T-cell (primary cell): ENCODE results near the gene MAML1. TPM values are rescaled to one million over a fixed set of nuclear protein-coding genes. Genes with fewer than 3 reads are reported as not detected.

ENCODE experiments used
- ATAC-seq, 4 experiments: fragments of 200-7000 bp in 3 of 4; fragments of 150-1000 bp in 1 of 4; cut with Tn5 transposase; replicated peaks in 1 of 4; 1 replicate in 3 of 4; 2 replicates in 1 of 4; pipeline ENCODE4 v1.10.0; 2021; ENCODE audit warnings: moderate library complexity in 3 of 4, mild to moderate bottlenecking in 2 of 4, moderate number of reproducible peaks in 1 of 4
- CTCF ChIA-PET, 2 donors: fragments of 300-600 bp; sonication (Branson Sonifier 250); formaldehyde crosslinking; loops; one replicate each; lab custom pipeline; 2022; ENCODE audit warnings: antibody characterized with exemption in 2 of 2; lab: Charles Lee
- POLR2A ChIA-PET, 2 donors: fragments of 300-600 bp; sonication (Branson Sonifier 250); formaldehyde crosslinking; loops; one replicate each; lab custom pipeline; 2022; ENCODE audit warnings: antibody characterized with exemption in 2 of 2; lab: Charles Lee
- DNase-seq, 35 experiments: peaks; one replicate each; pipeline versions ENCODE4 v3.0.0 to v3.0.0-alpha.2; 2013 to 2023
- H3K27ac ChIP-seq: one replicate; pipeline ENCODE4 v1.5.1; 2013; ENCODE audit warnings: low read length
- H3K27me3 ChIP-seq, 2 experiments: replicated peaks in 1 of 2; 1 replicate in 1 of 2; 2 replicates in 1 of 2; pipeline versions ENCODE4 v1.6.1 to v1.7.0; 2013; ENCODE audit warnings: low read length in 1 of 2, mixed read lengths in 1 of 2; ENCODE audit not compliant: control insufficient read depth in 2 of 2, insufficient read depth in 2 of 2; ENCODE audit errors: extremely low read depth in 1 of 2
- H3K36me3 ChIP-seq, 2 donors: 1 replicate in 1 of 2; 2 replicates in 1 of 2; pipeline versions ENCODE4 v1.6.1 to v1.7.0; 2013; ENCODE audit warnings: low read length in 1 of 2; ENCODE audit not compliant: control insufficient read depth in 2 of 2, insufficient read depth in 1 of 2; ENCODE audit errors: extremely low read depth in 1 of 2
- H3K4me1 ChIP-seq, 2 experiments: 1 replicate in 1 of 2; 2 replicates in 1 of 2; pipeline versions ENCODE4 v1.6.1 to v1.7.0; 2013; ENCODE audit warnings: low read length in 2 of 2, mixed read lengths in 1 of 2; ENCODE audit not compliant: insufficient read depth in 2 of 2, control insufficient read depth in 1 of 2; ENCODE audit errors: extremely low read depth in 1 of 2
- H3K4me3 ChIP-seq, 2 donors: 1 replicate in 1 of 2; 2 replicates in 1 of 2; pipeline versions ENCODE4 v1.5.1 to v1.7.0; 2013; ENCODE audit warnings: mild to moderate bottlenecking in 2 of 2, low read length in 1 of 2, moderate library complexity in 1 of 2; ENCODE audit not compliant: control insufficient read depth in 1 of 2; ENCODE audit errors: extremely low read depth in 1 of 2
- H3K9me3 ChIP-seq: 2 replicates; pipeline ENCODE4 v1.7.0; 2013
- H3K27ac Mint-ChIP-seq, 2 donors: one replicate each; pipeline ENCODE4 v1.8.0; 2020 to 2021; ENCODE audit warnings: mild to moderate bottlenecking in 2 of 2, mixed read lengths in 2 of 2
- H3K27me3 Mint-ChIP-seq, 2 donors: one replicate each; pipeline ENCODE4 v1.8.0; 2021 to 2022; ENCODE audit warnings: mixed read lengths in 2 of 2
- H3K36me3 Mint-ChIP-seq: one replicate; pipeline ENCODE4 v1.8.0; 2021; ENCODE audit warnings: mixed read lengths
- H3K4me1 Mint-ChIP-seq, 3 donors: one replicate each; pipeline ENCODE4 v1.8.0; 2020 to 2022; ENCODE audit warnings: mixed read lengths in 3 of 3, mild to moderate bottlenecking in 1 of 3
- H3K4me3 Mint-ChIP-seq, 3 donors: one replicate each; pipeline ENCODE4 v1.8.0; 2020 to 2022; ENCODE audit warnings: mild to moderate bottlenecking in 3 of 3, mixed read lengths in 3 of 3, moderate library complexity in 3 of 3
- H3K9me3 Mint-ChIP-seq, 3 donors: one replicate each; pipeline ENCODE4 v1.8.0; 2020 to 2022; ENCODE audit warnings: mixed read lengths in 3 of 3
- WGBS: methylation state at CpG from one replicate; pipeline ENCODE4 v1.1.5; 2013; ENCODE audit warnings: missing lambda C conversion rate; ENCODE audit not compliant: insufficient coverage; 5-methylcytosine and 5-hydroxymethylcytosine counted together
- total RNA-seq, 35 experiments: library from RNA in 6 of 35; stranded (reverse) in 6 of 35; fragments of 120-200 nt in 1 of 35; gene quantifications; one replicate each; pipeline versions ENCODE4 v1.2.1 to v1.2.4 and lab custom pipeline; 2013 to 2026

Gene MAML1
- total RNA-seq, 5 donors from 2014 or later (not counting 1 experiment from before 2014, with no cell fraction given), result 31.3 to 56.4 (median 50.6) TPM

GRCh38 chr5:179814090-179814489 is 81.5 kb downstream of the MAML1 start:
- Histone ChIP-seq H3K4me1 (peaks cover 0 to 25% of the 10 kb centered on the region in 2 experiments), H3K27ac (no peak overlapping the region), H3K9me3 (no peaks in the 10 kb centered on the region), H3K36me3 (peaks cover 0 to 10% of the 10 kb centered on the region in 2 donors), H3K27me3 (peaks cover 0 to 21% of the 10 kb centered on the region in 2 experiments), H3K4me3 (no peak overlapping the region)
- Mint-ChIP-seq H3K36me3 (peaks cover 9% of the 10 kb centered on the region), H3K9me3 (no peaks in the 10 kb centered on the region), H3K27me3 (no peaks in the 10 kb centered on the region), H3K27ac (no peak overlapping the region), H3K4me3 (no peak overlapping the region), H3K4me1 (peaks cover 10 to 20% (median 17%) of the 10 kb centered on the region in 3 donors)
- no CpG with 5 or more reads among the region's 3 CpGs for WGBS
- no peak for DNase-seq
- no peak for ATAC-seq
- ChIA-PET CTCF (interaction anchor here in 1 of 2 donors (0.5 to 1.3 kb wide), 2 partner anchors 18 to 51 kb away, joined by 3 read pairs; no protein-coding TSS in a partner anchor), POLR2A (no interaction called here)

- no peak overlapping the region for H3K4me3 ChIP-seq
- ATAC-seq (no peak), DNase-seq (no peak)
- Mint-ChIP-seq H3K27ac (peak overlapping the region in 1 of 2 donors; percentile 25), H3K4me1 (peaks cover 20 to 29% (median 24%) of the 10 kb centered on the region in 3 donors), H3K27me3 (no peaks in the 10 kb centered on the region), H3K9me3 (no peaks in the 10 kb centered on the region), H3K4me3 (peak overlapping the region in 1 of 3 donors; percentile 56), H3K36me3 (peaks cover 9% of the 10 kb centered on the region)
- peaks cover 0 to 21% of the 10 kb centered on the region in 2 experiments for H3K27me3 ChIP-seq
- H3K4me1 ChIP-seq, result peaks cover 3 to 40% of the 10 kb centered on the region in 2 experiments
- no peak overlapping the region for H3K27ac ChIP-seq
- peaks cover 0 to 10% of the 10 kb centered on the region in 2 donors for H3K36me3 ChIP-seq
- ChIA-PET CTCF (no interaction called here), POLR2A (no interaction called here)
- no peaks in the 10 kb centered on the region for H3K9me3 ChIP-seq
- WGBS, result 93% methylated on average over 18 of the region's 21 CpGs
Observed at GRCh38 chr5:179815491-179816249, 83.0 kb downstream of the MAML1 start.

DNA sequence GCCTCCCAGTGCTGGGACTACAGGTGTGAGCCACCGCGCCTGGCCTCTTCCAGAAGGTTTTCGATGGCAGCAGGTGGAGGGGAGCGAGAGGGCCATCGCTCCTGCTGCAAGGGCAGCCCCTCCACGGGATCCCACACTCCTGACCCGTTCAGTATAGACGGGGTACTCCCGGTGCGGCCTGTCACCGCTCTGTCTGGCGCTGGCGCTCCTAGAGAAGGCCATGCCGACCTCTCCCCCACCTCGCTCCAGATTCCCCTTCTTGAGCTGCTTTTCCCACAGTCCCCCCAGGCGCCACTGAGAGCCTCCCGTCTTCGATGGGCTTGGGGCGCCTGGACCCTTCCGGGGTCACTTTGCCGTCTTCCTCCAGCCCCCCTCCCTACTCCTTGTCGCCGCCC is 83.8 kb downstream of the MAML1 start:
- Mint-ChIP-seq H3K27me3 (no peaks in the 10 kb centered on the region), H3K27ac (no peak overlapping the region), H3K4me3 (peak overlapping the region in 1 of 3 donors; percentile 21), H3K36me3 (peaks cover 9% of the 10 kb centered on the region), H3K4me1 (peaks cover 21 to 30% (median 24%) of the 10 kb centered on the region in 3 donors), H3K9me3 (no peaks in the 10 kb centered on the region)
- ChIA-PET POLR2A (no interaction called here), CTCF (no interaction called here)
- Histone ChIP-seq H3K4me1 (peaks cover 3 to 40% of the 10 kb centered on the region in 2 experiments), H3K4me3 (no peak overlapping the region), H3K27me3 (peaks cover 0 to 21% of the 10 kb centered on the region in 2 experiments), H3K9me3 (no peaks in the 10 kb centered on the region), H3K36me3 (peaks cover 0 to 10% of the 10 kb centered on the region in 2 donors), H3K27ac (no peak overlapping the region)
- DNase-seq, result no peak
- 89% methylated on average over 17 of the region's 23 CpGs for WGBS
- no peak for ATAC-seq

GRCh38 chr5:179816796-179817469 is 84.3 kb downstream of the MAML1 start:
- ChIA-PET CTCF (no interaction called here), POLR2A (no interaction called here)
- peaks cover 3 to 45% of the 10 kb centered on the region in 2 experiments for H3K4me1 ChIP-seq
- H3K4me3 ChIP-seq, result peak overlapping the region in 1 of 2 donors; percentile 25
- Mint-ChIP-seq H3K27ac (no peak overlapping the region), H3K36me3 (peaks cover 9% of the 10 kb centered on the region), H3K4me3 (peak overlapping the region in 2 of 3 donors; percentile 76 to 94), H3K4me1 (peaks cover 26 to 35% (median 26%) of the 10 kb centered on the region in 3 donors), H3K27me3 (no peaks in the 10 kb centered on the region), H3K9me3 (no peaks in the 10 kb centered on the region)
- WGBS, result 6% methylated on average over 55 of the region's 72 CpGs
- ATAC-seq (no peak), DNase-seq (no peak)
- peaks cover 0 to 10% of the 10 kb centered on the region in 2 donors for H3K36me3 ChIP-seq
- H3K27ac ChIP-seq, result no peak overlapping the region
- peaks cover 0 to 21% of the 10 kb centered on the region in 2 experiments for H3K27me3 ChIP-seq
- H3K9me3 ChIP-seq, result no peaks in the 10 kb centered on the region

DNA sequence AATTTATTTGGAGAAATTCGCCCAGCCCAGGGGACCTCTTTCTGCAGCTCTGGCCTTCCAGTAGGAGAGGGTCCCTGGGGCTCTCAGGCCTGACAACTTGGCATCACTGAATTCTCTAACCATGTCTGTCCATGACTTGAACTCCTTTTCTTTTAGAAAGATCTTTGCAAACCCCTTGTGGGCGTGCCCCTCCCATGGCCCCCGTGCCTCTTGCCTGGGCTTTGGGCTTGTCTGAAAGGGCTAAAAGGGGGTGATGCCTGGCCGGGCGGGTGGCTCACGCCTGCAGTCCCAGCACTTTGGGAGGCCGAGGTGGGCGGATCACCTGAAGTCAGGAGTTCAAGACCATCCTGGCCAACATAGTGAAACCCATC is 84.8 kb downstream of the MAML1 start:
- peaks cover 31 to 40% (median 31%) of the 10 kb centered on the region in 3 donors for H3K4me1 Mint-ChIP-seq
- H3K4me1 ChIP-seq, result peaks cover 5 to 49% of the 10 kb centered on the region in 2 experiments
- no peaks in the 10 kb centered on the region for H3K27me3 Mint-ChIP-seq
- peak overlapping the region; percentile 13 to 94 (median 76) for H3K4me3 Mint-ChIP-seq
- peak overlapping the region in 1 of 2 donors; percentile 25 for H3K4me3 ChIP-seq
- H3K27me3 ChIP-seq, result peaks cover 0 to 21% of the 10 kb centered on the region in 2 experiments
- ChIA-PET POLR2A (no interaction called here), CTCF (no interaction called here)
- no peaks in the 10 kb centered on the region for H3K9me3 ChIP-seq
- WGBS, result 86% methylated on average over 5 of the region's 8 CpGs
- no peak overlapping the region for H3K27ac ChIP-seq
- no peak for DNase-seq
- H3K36me3 Mint-ChIP-seq, result peaks cover 9% of the 10 kb centered on the region
- no peak for ATAC-seq
- H3K27ac Mint-ChIP-seq, result no peak overlapping the region
- no peaks in the 10 kb centered on the region for H3K9me3 Mint-ChIP-seq
- H3K36me3 ChIP-seq, result peaks cover 0 to 10% of the 10 kb centered on the region in 2 donors
